HEK293 (cell line): ENCODE data around the gene BLACAT1.

Experiments used
- CTCF ChIA-PET: fragments of 350-600 bp; formaldehyde crosslinking; extraction: SDS; loops from one replicate; lab custom pipeline; 2021; ENCODE audit warnings: antibody characterized with exemption; lab: Yijun Ruan, JAX
- POLR2A ChIA-PET: fragments of 300-600 bp; formaldehyde crosslinking; extraction: SDS; loops from one replicate; lab custom pipeline; 2020; ENCODE audit warnings: antibody characterized with exemption, inconsistent platforms; lab: Yijun Ruan, JAX
- H3K27ac ChIP-seq: fragments of 200-500 bp; sonication (Bioruptor generic); 2 replicates; pipeline ENCODE4 v1.5.1; 2014; ENCODE audit warnings: low read depth, low read length, control low read depth, inconsistent platforms; ENCODE audit errors: extremely low read depth
- H3K36me3 ChIP-seq, 2 experiments: fragments of 200-500 bp in 1 of 2; sonication (Bioruptor generic) in 1 of 2; 1 replicate in 1 of 2; 2 replicates in 1 of 2; pipeline ENCODE4 v1.5.1; 2014 to 2017; ENCODE audit warnings: inconsistent platforms in 2 of 2, low read length in 2 of 2; ENCODE audit not compliant: control insufficient read depth in 2 of 2, insufficient read depth in 1 of 2
- H3K4me1 ChIP-seq: fragments of 200-500 bp; sonication (Bioruptor generic); 2 replicates; pipeline ENCODE4 v1.5.1; 2014; ENCODE audit warnings: mild to moderate bottlenecking, low read length, inconsistent platforms; ENCODE audit not compliant: control insufficient read depth, insufficient read depth
- H3K4me3 ChIP-seq: 2 replicates; pipeline ENCODE4 v1.5.1; 2011; ENCODE audit warnings: low read depth, mild to moderate bottlenecking, control low read depth, low read length, moderate library complexity
- H3K9me3 ChIP-seq: fragments of 200-500 bp; sonication (Bioruptor generic); 2 replicates; pipeline ENCODE4 v1.5.1; 2014; ENCODE audit warnings: low read depth, low read length, inconsistent platforms; ENCODE audit not compliant: control insufficient read depth, insufficient read depth
- IKZF3 ChIP-seq: fragments of 450-650 bp; IDR thresholded peaks from 2 replicates; pipeline ENCODE4 v1.5.0; 2018; ENCODE audit warnings: missing biosample characterization, mild to moderate bottlenecking, missing genetic modification characterization, moderate library complexity
- RBAK ChIP-seq: fragments of 450-650 bp; formaldehyde crosslinking; IDR thresholded peaks from 2 replicates; pipeline ENCODE4 v1.5.1; 2016; ENCODE audit warnings: missing biosample characterization, missing genetic modification characterization
- TCF7L2 ChIP-seq: IDR thresholded peaks from 2 replicates; pipeline ENCODE4 v1.6.1; 2011; ENCODE audit warnings: low read depth, mild to moderate bottlenecking, inconsistent platforms, low read length, moderate library complexity, borderline replicate concordance
- TRIM28 ChIP-seq: IDR thresholded peaks from 2 replicates; pipeline ENCODE4 v1.6.1; 2011; ENCODE audit warnings: low read length, control low read depth, borderline replicate concordance
- ZFP41 ChIP-seq: fragments of 450-650 bp; formaldehyde crosslinking; IDR thresholded peaks from 2 replicates; pipeline ENCODE4 v1.5.1; 2016; ENCODE audit warnings: missing biosample characterization, missing genetic modification characterization, borderline replicate concordance
- ZFP69B ChIP-seq: fragments of 450-650 bp; formaldehyde crosslinking; IDR thresholded peaks from 2 replicates; pipeline ENCODE4 v1.5.1; 2016; ENCODE audit warnings: missing biosample characterization, missing genetic modification characterization
- ZNF169 ChIP-seq: fragments of 450-650 bp; formaldehyde crosslinking; IDR thresholded peaks from 2 replicates; pipeline ENCODE4 v1.5.1; 2016; ENCODE audit warnings: missing biosample characterization, missing genetic modification characterization
- ZNF221 ChIP-seq: fragments of 450-650 bp; formaldehyde crosslinking; IDR thresholded peaks from 2 replicates; pipeline ENCODE4 v1.5.1; 2017; ENCODE audit warnings: missing biosample characterization, missing genetic modification characterization, borderline replicate concordance
- ZNF350 ChIP-seq: fragments of 450-650 bp; formaldehyde crosslinking; IDR thresholded peaks from 2 replicates; pipeline ENCODE4 v1.5.0; 2017; ENCODE audit warnings: missing biosample characterization, mild to moderate bottlenecking, missing genetic modification characterization
- ZNF366 ChIP-seq: fragments of 450-650 bp; formaldehyde crosslinking; conservative IDR thresholded peaks from 2 replicates; pipeline ENCODE4 v1.5.1; 2016; ENCODE audit warnings: missing biosample characterization, missing genetic modification characterization
- ZNF660 ChIP-seq: fragments of 450-650 bp; IDR thresholded peaks from 2 replicates; pipeline ENCODE4 v1.5.1; 2018; ENCODE audit warnings: missing biosample characterization, mild to moderate bottlenecking, missing genetic modification characterization
- ZNF837 ChIP-seq: fragments of 450-650 bp; formaldehyde crosslinking; IDR thresholded peaks from 2 replicates; pipeline ENCODE4 v1.5.1; 2016; ENCODE audit warnings: missing biosample characterization, missing genetic modification characterization
- ZNF843 ChIP-seq: fragments of 450-650 bp; formaldehyde crosslinking; IDR thresholded peaks from 2 replicates; pipeline ENCODE4 v1.5.1; 2016; ENCODE audit warnings: missing biosample characterization, missing genetic modification characterization
- ZSCAN30 ChIP-seq: fragments of 450-650 bp; IDR thresholded peaks from 2 replicates; pipeline ENCODE4 v1.5.1; 2018; ENCODE audit warnings: missing biosample characterization, mild to moderate bottlenecking, missing genetic modification characterization, moderate library complexity
- TF ChIP-seq, protein P1 (sequence below): fragments of 450-650 bp; formaldehyde crosslinking; IDR thresholded peaks from 2 replicates; pipeline ENCODE4 v1.5.1; 2016; ENCODE audit warnings: missing biosample characterization, missing genetic modification characterization
- TF ChIP-seq, protein P2 (sequence below): fragments of 450-650 bp; formaldehyde crosslinking; IDR thresholded peaks from 2 replicates; pipeline ENCODE4 v1.5.1; 2017; ENCODE audit warnings: missing biosample characterization, missing genetic modification characterization
- TF ChIP-seq, protein P3 (sequence below): fragments of 450-650 bp; formaldehyde crosslinking; IDR thresholded peaks from 2 replicates; pipeline ENCODE4 v1.5.1; 2016; ENCODE audit warnings: missing biosample characterization, missing genetic modification characterization
- TF ChIP-seq, protein P4 (sequence below): fragments of 450-650 bp; formaldehyde crosslinking; IDR thresholded peaks from 2 replicates; pipeline ENCODE4 v1.5.1; 2016; ENCODE audit warnings: missing biosample characterization, missing genetic modification characterization
- TF ChIP-seq, protein P5 (sequence below): fragments of 450-650 bp; formaldehyde crosslinking; IDR thresholded peaks from 2 replicates; pipeline ENCODE4 v1.5.1; 2017; ENCODE audit warnings: missing biosample characterization, mild to moderate bottlenecking, missing genetic modification characterization, moderate library complexity
- TF ChIP-seq, protein P6 (sequence below): fragments of 450-650 bp; formaldehyde crosslinking; IDR thresholded peaks from 2 replicates; pipeline ENCODE4 v1.5.1; 2017; ENCODE audit warnings: missing biosample characterization, missing genetic modification characterization
- TF ChIP-seq, protein P7 (sequence below): fragments of 450-650 bp; formaldehyde crosslinking; IDR thresholded peaks from 2 replicates; pipeline ENCODE4 v1.5.1; 2017; ENCODE audit warnings: missing biosample characterization, missing genetic modification characterization
- TF ChIP-seq, protein P8 (sequence below): fragments of 450-650 bp; formaldehyde crosslinking; IDR thresholded peaks from 2 replicates; pipeline ENCODE4 v1.5.1; 2016; ENCODE audit warnings: missing biosample characterization, missing genetic modification characterization

Gene BLACAT1

DNA sequence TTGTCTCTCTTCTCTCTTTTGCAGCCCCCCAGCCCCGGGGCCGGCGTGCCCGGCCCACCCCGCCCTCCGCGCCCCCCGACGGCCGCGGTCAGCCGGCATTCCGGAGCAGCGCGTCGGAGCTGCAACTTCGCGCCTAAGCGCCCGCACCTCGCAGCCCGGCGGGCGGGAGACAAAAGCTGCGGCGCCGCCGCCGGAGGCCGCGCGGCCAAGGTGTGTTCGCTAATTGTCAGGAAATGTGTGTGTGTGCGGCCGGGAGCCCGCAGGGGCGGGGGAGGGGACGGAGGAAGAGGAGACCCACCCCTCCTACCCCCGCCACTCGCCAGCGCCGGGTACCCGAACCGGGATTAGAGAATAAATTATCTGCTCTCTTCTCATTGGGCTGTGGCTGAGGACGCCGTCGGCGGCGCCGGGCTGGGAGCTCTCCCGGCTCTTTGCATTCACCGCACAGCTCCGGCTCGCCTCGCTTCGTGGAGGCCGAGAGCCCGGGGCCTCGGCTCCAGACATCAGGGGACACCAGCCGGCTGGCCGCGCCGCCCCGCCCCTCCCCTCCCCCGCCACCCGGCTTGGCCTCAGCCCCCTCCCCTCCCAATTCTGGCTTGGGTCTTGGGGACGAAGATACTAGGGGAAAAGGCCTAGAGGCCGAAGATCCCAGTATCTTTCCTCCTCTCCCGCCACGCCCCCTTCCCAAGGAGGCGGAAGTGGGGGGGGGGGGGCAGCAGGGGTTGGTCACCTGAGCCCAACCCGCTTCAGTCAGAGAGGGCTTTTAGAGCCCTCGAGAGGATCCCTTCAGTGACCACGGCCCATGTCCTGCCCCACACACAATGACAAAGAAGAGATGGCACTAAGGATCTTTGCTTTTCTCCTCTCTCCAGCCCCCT, 1.3 kb upstream of the BLACAT1 start:
- ChIA-PET POLR2A (no interaction called here), CTCF (interaction anchor here (0.7 to 3.7 kb wide), 6 partner anchors 26 to 67 kb away, joined by 3 to 24 read pairs (median 4); no protein-coding TSS in a partner anchor)
- H3K4me3 ChIP-seq, result peak overlapping the region; percentile 34; the same call in 1 of the 2 replicates
- no peaks in the 10 kb centered on the region for H3K9me3 ChIP-seq
- H3K36me3 ChIP-seq, result no peaks in the 10 kb centered on the region
- no peaks in the 10 kb centered on the region; the same call in 1 of the 2 replicates for H3K4me1 ChIP-seq
- H3K27ac ChIP-seq, result no peak overlapping the region
- no peak for TF ChIP-seq ZNF837
- no peak for TF ChIP-seq ZNF350 (tag by site-specific recombination)
- TF ChIP-seq, protein P1, sequence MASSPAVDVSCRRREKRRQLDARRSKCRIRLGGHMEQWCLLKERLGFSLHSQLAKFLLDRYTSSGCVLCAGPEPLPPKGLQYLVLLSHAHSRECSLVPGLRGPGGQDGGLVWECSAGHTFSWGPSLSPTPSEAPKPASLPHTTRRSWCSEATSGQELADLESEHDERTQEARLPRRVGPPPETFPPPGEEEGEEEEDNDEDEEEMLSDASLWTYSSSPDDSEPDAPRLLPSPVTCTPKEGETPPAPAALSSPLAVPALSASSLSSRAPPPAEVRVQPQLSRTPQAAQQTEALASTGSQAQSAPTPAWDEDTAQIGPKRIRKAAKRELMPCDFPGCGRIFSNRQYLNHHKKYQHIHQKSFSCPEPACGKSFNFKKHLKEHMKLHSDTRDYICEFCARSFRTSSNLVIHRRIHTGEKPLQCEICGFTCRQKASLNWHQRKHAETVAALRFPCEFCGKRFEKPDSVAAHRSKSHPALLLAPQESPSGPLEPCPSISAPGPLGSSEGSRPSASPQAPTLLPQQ (tag by site-specific recombination), result no peak
- TF ChIP-seq, protein P2, sequence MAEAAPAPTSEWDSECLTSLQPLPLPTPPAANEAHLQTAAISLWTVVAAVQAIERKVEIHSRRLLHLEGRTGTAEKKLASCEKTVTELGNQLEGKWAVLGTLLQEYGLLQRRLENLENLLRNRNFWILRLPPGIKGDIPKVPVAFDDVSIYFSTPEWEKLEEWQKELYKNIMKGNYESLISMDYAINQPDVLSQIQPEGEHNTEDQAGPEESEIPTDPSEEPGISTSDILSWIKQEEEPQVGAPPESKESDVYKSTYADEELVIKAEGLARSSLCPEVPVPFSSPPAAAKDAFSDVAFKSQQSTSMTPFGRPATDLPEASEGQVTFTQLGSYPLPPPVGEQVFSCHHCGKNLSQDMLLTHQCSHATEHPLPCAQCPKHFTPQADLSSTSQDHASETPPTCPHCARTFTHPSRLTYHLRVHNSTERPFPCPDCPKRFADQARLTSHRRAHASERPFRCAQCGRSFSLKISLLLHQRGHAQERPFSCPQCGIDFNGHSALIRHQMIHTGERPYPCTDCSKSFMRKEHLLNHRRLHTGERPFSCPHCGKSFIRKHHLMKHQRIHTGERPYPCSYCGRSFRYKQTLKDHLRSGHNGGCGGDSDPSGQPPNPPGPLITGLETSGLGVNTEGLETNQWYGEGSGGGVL (tag by site-specific recombination), result peak; percentile 87
- TF ChIP-seq ZNF843 (tag by site-specific recombination), result no peak
- no peak for TF ChIP-seq ZNF169 (tag by site-specific recombination)
- TF ChIP-seq, protein P3, sequence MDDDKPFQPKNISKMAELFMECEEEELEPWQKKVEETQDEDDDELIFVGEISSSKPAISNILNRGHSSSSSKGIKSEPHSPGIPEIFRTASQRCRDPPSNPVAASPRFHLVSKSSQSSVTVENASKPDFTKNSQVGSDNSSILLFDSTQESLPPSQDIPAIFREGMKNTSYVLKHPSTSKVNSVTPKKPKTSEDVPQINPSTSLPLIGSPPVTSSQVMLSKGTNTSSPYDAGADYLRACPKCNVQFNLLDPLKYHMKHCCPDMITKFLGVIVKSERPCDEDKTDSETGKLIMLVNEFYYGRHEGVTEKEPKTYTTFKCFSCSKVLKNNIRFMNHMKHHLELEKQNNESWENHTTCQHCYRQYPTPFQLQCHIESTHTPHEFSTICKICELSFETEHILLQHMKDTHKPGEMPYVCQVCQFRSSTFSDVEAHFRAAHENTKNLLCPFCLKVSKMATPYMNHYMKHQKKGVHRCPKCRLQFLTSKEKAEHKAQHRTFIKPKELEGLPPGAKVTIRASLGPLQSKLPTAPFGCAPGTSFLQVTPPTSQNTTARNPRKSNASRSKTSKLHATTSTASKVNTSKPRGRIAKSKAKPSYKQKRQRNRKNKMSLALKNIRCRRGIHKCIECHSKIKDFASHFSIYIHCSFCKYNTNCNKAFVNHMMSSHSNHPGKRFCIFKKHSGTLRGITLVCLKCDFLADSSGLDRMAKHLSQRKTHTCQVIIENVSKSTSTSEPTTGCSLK (tag by site-specific recombination), result no peak
- no peak for TF ChIP-seq ZNF221
- TF ChIP-seq TRIM28, result no peak
- TF ChIP-seq TCF7L2, result no peak
- TF ChIP-seq ZNF660 (tag by site-specific recombination), result 0 out of 2 replicates have a peak, but pooled peaks have one; percentile 36
- TF ChIP-seq ZFP41 (tag by site-specific recombination), result no peak
- TF ChIP-seq, protein P4, sequence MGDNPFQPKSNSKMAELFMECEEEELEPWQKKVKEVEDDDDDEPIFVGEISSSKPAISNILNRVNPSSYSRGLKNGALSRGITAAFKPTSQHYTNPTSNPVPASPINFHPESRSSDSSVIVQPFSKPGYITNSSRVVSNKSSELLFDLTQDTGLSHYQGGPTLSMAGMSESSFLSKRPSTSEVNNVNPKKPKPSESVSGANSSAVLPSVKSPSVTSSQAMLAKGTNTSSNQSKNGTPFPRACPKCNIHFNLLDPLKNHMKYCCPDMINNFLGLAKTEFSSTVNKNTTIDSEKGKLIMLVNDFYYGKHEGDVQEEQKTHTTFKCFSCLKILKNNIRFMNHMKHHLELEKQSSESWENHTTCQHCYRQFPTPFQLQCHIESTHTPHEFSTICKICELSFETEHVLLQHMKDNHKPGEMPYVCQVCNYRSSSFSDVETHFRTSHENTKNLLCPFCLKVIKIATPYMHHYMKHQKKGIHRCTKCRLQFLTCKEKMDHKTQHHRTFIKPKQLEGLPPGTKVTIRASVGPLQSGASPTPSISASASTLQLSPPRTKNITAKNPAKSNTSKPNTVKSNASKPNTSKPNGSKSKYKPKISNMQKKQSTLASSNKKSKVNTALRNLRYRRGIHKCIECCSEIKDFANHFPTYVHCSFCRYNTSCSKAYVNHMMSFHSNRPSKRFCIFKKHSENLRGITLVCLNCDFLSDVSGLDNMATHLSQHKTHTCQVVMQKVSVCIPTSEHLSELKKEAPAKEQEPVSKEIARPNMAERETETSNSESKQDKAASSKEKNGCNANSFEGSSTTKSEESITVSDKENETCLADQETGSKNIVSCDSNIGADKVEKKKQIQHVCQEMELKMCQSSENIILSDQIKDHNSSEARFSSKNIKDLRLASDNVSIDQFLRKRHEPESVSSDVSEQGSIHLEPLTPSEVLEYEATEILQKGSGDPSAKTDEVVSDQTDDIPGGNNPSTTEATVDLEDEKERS (tag by site-specific recombination), result no peak
- TF ChIP-seq, protein P5, sequence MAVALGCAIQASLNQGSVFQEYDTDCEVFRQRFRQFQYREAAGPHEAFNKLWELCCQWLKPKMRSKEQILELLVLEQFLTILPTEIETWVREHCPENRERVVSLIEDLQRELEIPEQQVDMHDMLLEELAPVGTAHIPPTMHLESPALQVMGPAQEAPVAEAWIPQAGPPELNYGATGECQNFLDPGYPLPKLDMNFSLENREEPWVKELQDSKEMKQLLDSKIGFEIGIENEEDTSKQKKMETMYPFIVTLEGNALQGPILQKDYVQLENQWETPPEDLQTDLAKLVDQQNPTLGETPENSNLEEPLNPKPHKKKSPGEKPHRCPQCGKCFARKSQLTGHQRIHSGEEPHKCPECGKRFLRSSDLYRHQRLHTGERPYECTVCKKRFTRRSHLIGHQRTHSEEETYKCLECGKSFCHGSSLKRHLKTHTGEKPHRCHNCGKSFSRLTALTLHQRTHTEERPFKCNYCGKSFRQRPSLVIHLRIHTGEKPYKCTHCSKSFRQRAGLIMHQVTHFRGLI (tag by site-specific recombination), result peak; percentile 78
- TF ChIP-seq ZSCAN30 (tag by site-specific recombination), result no peak
- no peak for TF ChIP-seq ZNF366
- TF ChIP-seq, protein P6, sequence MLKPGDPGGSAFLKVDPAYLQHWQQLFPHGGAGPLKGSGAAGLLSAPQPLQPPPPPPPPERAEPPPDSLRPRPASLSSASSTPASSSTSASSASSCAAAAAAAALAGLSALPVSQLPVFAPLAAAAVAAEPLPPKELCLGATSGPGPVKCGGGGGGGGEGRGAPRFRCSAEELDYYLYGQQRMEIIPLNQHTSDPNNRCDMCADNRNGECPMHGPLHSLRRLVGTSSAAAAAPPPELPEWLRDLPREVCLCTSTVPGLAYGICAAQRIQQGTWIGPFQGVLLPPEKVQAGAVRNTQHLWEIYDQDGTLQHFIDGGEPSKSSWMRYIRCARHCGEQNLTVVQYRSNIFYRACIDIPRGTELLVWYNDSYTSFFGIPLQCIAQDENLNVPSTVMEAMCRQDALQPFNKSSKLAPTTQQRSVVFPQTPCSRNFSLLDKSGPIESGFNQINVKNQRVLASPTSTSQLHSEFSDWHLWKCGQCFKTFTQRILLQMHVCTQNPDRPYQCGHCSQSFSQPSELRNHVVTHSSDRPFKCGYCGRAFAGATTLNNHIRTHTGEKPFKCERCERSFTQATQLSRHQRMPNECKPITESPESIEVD (tag by site-specific recombination), result no peak
- no peak for TF ChIP-seq ZFP69B (tag by site-specific recombination)
- no peak for TF ChIP-seq IKZF3 (tag by site-specific recombination)
- no peak for TF ChIP-seq RBAK (tag by site-specific recombination)
- TF ChIP-seq, protein P7, sequence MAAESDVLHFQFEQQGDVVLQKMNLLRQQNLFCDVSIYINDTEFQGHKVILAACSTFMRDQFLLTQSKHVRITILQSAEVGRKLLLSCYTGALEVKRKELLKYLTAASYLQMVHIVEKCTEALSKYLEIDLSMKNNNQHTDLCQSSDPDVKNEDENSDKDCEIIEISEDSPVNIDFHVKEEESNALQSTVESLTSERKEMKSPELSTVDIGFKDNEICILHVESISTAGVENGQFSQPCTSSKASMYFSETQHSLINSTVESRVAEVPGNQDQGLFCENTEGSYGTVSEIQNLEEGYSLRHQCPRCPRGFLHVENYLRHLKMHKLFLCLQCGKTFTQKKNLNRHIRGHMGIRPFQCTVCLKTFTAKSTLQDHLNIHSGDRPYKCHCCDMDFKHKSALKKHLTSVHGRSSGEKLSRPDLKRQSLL (tag by site-specific recombination), result no peak
- TF ChIP-seq, protein P8, sequence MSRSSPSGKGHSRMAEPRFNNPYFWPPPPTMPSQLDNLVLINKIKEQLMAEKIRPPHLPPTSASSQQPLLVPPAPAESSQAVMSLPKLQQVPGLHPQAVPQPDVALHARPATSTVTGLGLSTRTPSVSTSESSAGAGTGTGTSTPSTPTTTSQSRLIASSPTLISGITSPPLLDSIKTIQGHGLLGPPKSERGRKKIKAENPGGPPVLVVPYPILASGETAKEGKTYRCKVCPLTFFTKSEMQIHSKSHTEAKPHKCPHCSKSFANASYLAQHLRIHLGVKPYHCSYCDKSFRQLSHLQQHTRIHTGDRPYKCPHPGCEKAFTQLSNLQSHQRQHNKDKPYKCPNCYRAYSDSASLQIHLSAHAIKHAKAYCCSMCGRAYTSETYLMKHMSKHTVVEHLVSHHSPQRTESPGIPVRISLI (tag by site-specific recombination), result no peak
